ENCODE measurements around the gene TRMT61B.
A peak's percentile ranks its signal among the peaks of the same experiment; 100 is the strongest.

TRMT61B gene
- total RNA-seq: 1.2 to 11.8 (median 7.4) reads per million in 18 experiments

GRCh38 chr2:28870146-28870891 is at the start of gene TRMT61B:
TRMT61B (minus strand) TSS chr2:28870309; CDS start chr2:28870277, 32 bp downstream.
- peak; percentile 98 for DNase-seq

GRCh38 chr2:28915939-28916338 is 45.8 kb upstream of the TRMT61B start:
- peak in 1 of 2 donors; percentile 14 for DNase-seq

GRCh38 chr2:28909655-28910353 is 39.7 kb upstream of the TRMT61B start:
- DNase-seq: no peak

- no peak for DNase-seq
These were observed 38.1 kb upstream of the TRMT61B start for GRCh38 chr2:28908172-28908571.

DNA sequence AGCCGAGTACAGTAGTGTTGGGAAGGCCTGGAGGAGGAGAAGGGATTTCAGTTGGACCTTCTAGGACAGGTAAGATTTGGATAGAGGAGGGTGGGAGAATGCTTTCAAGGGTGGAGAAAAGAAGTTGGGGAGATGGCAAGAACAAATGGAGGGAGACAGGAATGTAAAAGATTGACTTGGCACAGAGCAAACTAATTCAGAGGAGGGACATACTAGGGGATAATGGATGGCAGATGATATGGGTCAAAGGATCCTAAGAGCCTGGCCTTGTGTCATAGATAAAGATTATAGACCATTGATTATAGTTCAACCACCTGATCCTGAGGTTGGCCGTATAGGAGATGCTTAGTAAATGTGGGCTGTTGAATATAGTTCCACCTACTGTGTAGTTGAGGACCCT is 36.7 kb upstream of the TRMT61B start:
- DNase-seq: no peak

DNA sequence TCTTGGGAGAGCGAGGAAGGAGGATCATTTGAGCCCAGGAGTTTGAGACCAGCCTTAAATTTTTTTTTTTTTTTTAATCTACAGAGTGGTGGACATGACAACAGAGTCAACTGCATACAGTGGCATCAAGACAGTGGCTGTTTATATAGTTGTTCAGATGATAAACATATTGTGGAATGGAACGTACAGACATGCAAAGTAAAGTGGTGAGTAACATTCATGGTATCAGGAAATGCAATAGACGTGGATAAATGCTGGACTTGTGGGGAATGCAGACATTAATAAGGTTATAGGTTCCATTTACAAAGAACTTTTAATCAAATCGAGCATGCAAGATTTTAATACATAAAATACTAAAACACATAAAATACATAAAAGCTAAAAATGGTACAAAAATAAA is 36.3 kb upstream of the TRMT61B start:
- no peak for DNase-seq

DNA sequence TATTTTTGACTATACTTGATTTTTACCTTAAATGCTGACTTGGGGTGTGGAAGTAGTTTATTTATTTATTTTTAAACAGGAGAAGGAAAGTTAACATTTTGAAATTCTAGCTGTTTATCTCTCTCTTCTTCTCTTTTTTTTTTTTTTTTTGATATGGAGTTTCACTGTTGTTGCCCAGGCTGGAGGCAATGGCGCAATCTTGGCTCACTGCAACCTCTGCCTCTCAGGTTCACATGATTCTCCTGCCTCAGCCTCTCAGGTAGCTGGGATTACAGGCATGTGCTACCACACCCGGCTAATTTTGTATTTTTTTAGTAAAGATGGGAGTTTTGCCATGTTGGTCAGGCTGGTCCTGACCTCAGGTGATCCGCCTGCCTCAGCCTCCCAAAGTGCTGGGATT is 35.4 kb upstream of the TRMT61B start:
- DNase-seq: no peak

DNA sequence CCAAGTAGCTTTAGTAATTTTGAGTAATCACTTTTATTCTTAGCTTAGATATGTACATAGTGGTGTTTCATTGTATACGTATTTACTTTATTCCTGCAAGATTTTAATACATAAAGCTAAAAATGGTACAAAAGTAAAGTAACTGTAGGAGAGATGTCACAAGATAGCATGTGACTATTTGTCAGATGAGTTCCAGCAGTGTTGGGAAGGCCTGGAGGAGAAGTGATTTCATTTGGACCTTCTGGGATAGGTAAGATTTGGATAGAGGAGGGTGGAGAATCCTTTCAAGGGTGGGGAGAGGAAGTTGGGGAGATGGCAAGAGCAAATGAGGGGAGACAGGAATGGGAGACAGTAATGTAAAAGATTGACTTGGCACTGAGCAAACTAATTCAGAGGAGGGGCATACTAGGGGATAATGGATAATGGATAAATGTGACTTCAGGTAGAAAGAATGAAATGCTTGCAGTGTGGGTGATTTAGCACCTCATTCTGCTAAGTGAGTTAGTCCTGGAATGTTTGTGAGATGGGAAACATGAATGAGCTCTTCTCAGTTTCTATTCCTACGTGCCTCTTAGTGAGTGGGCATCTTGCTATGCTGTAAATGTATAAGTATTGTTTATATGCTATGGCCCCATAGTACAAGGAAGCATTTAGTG is 34.8 kb upstream of the TRMT61B start:
- DNase-seq: peak; percentile 47 to 58

- DNase-seq: peak; percentile 41 to 45
These were observed 34.2 kb upstream of the TRMT61B start for GRCh38 chr2:28904295-28904694.

DNA sequence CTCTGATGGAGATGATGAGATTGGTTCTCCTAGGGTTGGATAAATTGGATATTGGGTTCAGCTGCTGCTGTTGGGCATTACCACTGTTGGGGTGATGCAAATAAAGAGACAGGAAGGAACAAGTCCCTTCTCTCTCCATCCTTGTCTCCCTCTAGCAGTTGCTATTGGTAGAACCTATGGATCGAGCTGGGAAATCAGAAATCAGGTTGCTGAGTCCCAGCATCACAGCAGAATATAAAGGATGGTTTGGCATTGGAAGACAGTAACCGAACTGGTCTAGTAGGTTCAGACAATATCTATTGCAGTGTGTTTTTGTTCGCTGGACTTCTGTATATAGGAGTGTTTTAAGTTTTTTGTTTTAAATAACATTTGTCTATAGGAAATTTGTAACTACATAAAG is 32.5 kb upstream of the TRMT61B start:
- DNase-seq: no peak

DNA sequence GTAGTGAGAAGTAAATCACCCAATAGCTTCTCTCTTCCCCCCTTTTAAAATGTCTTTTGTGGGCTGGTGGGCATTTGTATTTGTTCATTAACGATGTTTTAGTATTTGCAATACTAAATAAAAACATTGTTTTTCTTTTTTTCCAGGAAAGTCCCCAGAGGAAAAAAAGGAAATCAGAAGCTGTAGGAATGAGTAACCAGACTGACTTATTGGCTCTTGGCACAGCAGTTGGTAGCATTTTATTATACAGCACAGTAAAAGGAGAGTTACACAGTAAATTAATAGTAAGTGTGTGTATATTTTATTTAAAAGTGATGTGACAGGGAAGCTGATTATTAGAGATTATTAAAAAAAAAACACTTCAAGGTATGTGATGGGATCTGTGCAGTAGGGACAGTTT is 31.7 kb upstream of the TRMT61B start:
- DNase-seq: no peak

DNA sequence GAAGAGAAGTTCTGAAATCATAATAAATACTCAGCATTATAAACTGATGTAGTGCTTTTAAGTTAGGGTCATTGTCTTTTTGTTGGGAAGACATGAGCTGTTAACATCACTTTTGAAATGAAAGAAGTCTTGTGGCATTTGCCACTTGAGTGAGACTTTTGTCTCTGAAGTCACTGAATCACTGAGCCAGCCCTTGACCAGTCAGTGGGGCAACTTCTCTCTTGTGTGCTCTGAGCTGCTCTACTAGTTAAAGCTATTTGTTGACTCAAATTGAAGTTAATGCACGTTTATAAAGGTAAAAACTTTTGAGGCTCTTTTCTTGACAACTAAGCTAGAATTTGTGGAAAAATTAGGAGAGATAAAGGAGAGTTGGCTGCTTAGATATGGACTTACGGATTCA is 31.1 kb upstream of the TRMT61B start:
- peak in 1 of 2 donors; percentile 13 for DNase-seq

GRCh38 chr2:28898048-28898447 is 27.9 kb upstream of the TRMT61B start:
- no peak for DNase-seq

- no peak for DNase-seq
These were observed 26.8 kb upstream of the TRMT61B start for GRCh38 chr2:28896906-28897305.

- DNase-seq: peak in 1 of 2 donors; percentile 24
These were observed 25.2 kb upstream of the TRMT61B start for GRCh38 chr2:28895189-28895893.

GRCh38 chr2:28894470-28895188 is 24.5 kb upstream of the TRMT61B start, which contains the start of gene WDR43:
WDR43 (plus strand) TSS chr2:28894667; CDS start chr2:28894699, 32 bp downstream.
- DNase-seq: peak; percentile 99

GRCh38 chr2:28893488-28893887 is 23.4 kb upstream of the TRMT61B start:
- DNase-seq: no peak

DNA sequence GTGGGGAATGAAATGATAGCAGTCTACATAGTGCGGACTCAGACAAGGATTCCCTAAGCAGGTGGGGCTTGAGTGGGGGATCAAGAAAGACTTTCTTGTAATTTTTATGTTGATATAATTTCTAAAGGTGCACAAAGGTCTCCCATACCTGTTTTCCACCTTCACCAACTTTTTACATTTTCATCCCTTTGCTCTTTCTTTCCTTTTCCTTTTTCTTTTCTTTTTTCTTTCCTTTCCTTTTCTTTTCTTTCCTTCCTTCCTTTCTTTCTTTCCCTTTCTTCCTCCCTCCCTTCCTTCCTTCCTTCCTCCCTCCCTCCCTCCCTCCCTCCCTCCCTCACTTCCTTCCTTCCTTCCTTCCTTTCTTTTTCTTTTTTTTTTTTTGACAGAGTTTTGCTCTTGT is 10.1 kb upstream of the TRMT61B start:
- no peak for DNase-seq

GRCh38 chr2:28871620-28872019 is 1.5 kb upstream of the TRMT61B start:
- DNase-seq: no peak

DNA sequence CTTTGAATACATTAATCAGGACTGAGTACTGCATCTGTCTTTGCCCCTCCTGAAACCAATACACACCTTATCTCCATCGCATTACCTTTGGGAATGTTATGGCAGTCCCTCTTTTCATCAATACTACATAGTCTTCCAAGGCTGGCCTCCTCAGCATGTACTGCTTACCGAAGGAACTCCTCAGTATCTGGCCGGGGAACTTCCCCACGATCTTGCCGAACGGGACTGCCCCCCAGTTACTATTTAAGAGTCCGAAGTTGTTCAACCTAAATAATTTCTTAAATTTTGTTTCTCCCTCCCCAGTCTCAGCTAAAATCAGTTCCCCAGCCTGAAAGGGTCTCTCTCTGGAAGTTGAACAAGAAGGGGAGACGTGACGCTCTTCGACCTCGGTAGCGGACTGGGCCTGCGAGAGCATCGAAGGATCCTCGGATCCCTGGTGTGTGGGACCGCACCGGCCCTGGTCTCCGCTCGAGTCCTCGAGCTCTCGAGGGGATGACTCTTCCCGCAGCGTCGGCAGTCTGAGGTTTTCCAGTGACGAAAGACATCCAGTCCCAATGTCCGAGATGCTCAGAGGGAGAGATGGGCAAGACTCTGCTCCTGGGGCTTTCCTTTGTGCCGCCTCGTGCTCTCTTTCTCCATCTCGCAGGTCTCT is 489 bp downstream of the TRMT61B start:
- peak; percentile 17 to 27 for DNase-seq

DNA sequence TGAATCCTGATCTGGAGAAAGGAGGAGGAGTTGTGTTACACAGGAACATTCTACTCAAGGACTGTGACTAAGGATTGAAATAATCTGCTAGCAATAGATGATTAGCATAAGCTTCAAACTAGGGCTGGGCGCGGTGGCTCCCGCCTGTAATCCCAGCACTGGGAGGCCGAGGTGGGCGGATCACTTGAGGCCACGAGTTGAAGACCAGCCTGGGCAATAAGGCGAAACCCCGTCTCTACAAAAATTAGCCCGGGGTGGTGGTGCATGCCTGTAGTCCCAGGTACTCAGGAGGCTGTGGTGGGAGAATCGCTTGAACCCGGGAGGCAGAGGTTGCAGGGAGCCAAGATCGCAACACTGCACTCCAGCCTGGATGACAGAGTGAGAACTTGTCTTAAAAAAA is 1.5 kb downstream of the TRMT61B start:
- DNase-seq: no peak

DNA sequence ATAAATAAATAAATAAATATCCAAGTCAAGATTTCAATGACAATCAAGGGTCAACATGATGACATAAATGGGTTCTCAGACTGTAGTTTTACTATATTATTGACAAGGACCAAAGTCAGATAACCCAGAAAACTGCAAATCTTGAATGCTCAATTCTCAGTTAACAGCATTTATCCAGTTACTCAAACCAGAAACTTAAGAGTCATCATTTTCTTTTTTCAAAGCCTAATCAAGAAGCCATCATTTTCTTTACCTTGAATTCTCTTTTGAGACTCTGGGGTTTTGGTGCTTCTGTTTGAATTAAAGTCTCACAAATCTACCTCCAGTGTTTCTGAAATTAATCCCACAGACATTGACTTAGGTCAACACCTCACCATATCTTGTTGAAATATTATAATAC is 14.1 kb downstream of the TRMT61B start:
- no peak for DNase-seq

All from inflammatory macrophage (primary cell).